H1 (cell line): ENCODE data around the gene RASGEF1B. TPM values are rescaled to one million over a fixed set of nuclear protein-coding genes. Genes with fewer than 3 reads are reported as not detected.

ENCODE experiments used
- ATF2 ChIP-seq: IDR thresholded peaks from 2 replicates; pipeline ENCODE4 v1.6.1; 2012; ENCODE audit warnings: low read length, inconsistent platforms
- CTCF ChIP-seq, 3 experiments: IDR thresholded peaks; 1 replicate in 2 of 3; 2 replicates in 1 of 3; pipeline versions ENCODE4 v1.5.1 to v1.6.1; 2011; ENCODE audit warnings: low read length in 3 of 3, mild to moderate bottlenecking in 3 of 3, inconsistent platforms in 2 of 3, low read depth in 1 of 3, moderate library complexity in 1 of 3; ENCODE audit not compliant: insufficient read depth in 1 of 3; ENCODE audit errors: control extremely low read depth in 1 of 3
- SAP30 ChIP-seq: fragments of 300-600 bp; sonication (generic); IDR thresholded peaks from 2 replicates; pipeline ENCODE4 v1.7.1; 2012; ENCODE audit warnings: low read length, moderate library complexity, mild to moderate bottlenecking, inconsistent platforms; ENCODE audit not compliant: insufficient read depth, insufficient replicate concordance
- TEAD4 ChIP-seq: IDR thresholded peaks from 2 replicates; pipeline ENCODE4 v1.6.1; 2012; ENCODE audit warnings: low read depth, low read length, inconsistent platforms, mixed read lengths
- ZNF274 ChIP-seq: IDR thresholded peaks from 2 replicates; pipeline ENCODE4 v1.7.0; 2012; ENCODE audit warnings: low read length, borderline replicate concordance; ENCODE audit errors: extremely low read depth
- polyA plus RNA-seq, 7 experiments: library from polyadenylated mRNA; depleted of rRNA in 3 of 7; stranded (reverse) in 5 of 7; unstranded in 2 of 7; fragments of >200 nt in 5 of 7; fragments of 200-250 nt in 2 of 7; gene quantifications; 1 replicate in 5 of 7; 2 replicates in 1 of 7; 4 replicates in 1 of 7; pipeline versions ENCODE4 v1.2.1 to v1.2.3, GENCODE V29; 2011 to 2013; ENCODE audit warnings: missing spikeins in 2 of 7, mixed read lengths in 2 of 7
- total RNA-seq: library from RNA; stranded (reverse); fragmentation: NEBNext Ultra II Directional; extraction: Animal tissue kit (Norgen Biotek cat#: 25700); gene quantifications from 2 replicates; pipeline ENCODE4 v1.2.1, GENCODE V29; 2021

RASGEF1B gene
- total and polyA plus RNA-seq, 2 of the 8 experiments (the other 6 are each of a cell fraction or from before 2014, with no cell fraction given) = 1.6 to 4.7 TPM

GRCh38 chr4:81510643-81511178 lies 39.0 kb upstream of the RASGEF1B start (continued):
- no peak for TF ChIP-seq SAP30
- TF ChIP-seq ZNF274 = no peak
- no peak for TF ChIP-seq TEAD4
- TF ChIP-seq CTCF (IDR thresholded peaks at IDR 0.05; ENCODE audit: control extremely low read depth in 1 of 3, insufficient read depth in 1 of 3, low read depth in 1 of 3, low read length in 3 of 3) = no peak
- TF ChIP-seq ATF2 = no peak
